ENCODE data around the gene FAT2.
"Not testable (repeated sequence)": the region's sequence is repeated elsewhere in the genome, so short reads cannot be mapped to it uniquely, and the experiment has no call there.

The FAT2 gene

DNA sequence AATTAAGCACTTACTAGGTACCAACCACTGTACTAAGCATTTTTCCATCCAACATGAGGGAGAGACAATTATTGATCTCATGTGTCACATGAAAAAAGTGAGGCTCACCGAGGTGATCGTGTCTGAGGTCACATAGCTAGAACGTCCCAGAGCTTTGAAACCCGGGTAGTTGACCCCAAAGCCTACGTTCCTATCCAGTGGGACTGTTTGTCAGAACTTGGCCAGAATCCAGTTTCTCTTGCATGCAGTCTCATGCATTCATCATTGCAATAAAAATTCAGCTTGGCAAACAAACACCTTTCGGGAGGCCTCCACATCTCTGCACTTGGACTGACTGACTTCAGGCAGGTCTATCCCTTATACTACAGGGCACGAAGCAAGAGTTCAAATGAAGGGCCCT is 23.4 kb upstream of the FAT2 start:
- no peak for DNase-seq (ENCODE audit: low read depth)

DNA sequence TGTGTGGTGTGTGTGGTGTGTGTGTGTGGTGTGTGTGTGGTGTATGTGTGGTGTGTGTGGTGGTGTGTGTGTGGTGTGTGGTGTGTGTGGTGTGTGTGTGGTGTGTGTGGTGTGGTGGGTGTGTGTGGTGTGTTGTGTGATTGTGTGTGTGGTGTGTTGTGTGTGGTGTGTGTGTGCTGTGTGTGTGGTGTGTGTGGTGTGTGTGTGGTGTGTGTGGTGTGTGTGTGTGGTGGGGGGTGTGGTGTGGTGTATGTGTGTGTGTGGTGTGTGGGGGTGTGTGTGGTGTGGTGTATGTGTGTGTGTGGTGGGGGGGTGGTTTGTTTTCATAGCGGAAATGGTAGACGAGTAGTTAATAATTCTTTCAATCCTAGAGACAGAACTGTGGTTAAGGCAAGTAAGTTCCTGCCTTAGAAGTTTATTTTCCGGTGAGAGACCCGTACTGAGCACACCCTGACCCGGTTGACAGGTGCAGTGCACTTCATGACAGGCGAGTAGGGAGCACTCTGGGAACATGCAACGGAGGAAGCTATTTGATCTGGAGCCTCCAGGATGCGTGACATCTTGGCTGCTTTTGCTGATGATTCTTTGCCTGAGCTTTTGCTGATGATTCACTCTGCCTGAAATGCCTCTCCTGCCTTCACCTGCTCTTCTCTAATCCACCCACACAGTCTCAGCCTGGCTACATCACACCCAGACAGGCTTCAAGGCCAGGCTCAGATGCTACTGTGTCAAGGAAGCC is 21.7 kb upstream of the FAT2 start:
- DNase-seq (ENCODE audit: low read depth) = no peak

DNA sequence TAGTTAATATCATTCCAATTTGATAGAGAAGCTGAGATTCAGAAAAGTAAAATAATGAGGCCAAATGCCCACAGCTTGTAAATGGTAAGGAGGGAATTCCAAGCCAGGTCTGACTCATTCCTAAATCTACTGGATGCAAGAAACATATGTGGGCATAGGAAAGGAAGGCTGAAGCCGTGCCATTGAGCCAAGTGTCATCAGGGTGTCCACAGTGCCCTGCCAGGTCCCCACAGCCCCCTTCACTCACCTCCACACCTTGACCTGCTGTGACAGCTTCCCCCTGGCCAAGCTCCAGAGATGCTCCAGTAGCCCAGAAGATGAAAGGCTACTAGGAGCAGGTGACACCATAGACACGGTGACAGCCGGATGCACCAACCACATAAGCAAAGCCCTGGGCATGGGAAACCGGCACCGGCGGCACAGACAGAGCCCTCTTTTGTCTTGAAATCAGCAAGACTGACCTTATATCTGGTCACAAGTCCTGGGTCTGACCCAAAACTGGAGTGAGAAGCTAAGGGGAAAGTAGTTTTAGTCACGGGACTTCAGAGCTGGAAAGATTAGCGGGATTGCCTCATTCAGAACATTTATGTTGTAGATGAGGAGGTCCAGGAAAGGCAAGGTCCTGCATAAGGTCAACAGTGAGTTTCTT is 20.1 kb upstream of the FAT2 start:
- DNase-seq (ENCODE audit: low read depth) = no peak

DNA sequence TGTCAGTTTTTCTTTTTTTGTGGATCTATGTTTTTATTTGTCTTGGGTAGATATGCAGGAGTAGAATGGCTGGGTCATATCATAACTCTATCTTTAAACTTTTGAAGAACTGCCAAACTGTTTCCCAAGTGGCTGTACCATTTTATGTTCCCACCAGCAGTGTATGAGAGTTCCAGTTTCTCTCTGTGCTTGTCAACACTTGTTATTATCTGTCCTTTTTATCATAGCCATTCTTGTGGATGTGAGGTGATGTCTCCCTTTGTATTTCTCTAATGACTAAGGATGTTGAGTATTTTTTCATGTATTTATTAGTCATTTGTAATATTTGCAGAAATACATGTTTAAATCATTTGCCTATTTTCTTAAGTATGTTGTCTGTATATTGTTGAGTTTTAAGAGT is 17.4 kb upstream of the FAT2 start:
- no peak for DNase-seq (ENCODE audit: low read depth)

DNA sequence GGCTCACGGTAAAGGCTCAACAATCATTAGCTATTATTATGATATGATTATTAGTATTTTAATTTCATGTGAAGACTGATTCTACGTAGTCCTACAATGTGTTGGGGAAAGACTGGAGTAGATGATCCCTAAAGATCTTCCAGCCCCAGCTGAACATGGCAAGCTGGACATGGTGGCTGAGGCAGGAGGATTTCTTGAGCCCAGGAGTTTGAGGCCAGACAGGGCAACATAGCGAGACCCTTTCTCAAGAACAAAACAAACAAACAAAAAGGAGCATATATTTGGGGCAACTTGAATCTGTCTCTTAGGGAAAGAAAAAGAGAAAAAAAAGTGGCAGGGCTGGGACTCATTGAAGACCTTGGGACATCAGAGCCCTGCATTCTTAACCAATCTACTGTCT is 16.2 kb upstream of the FAT2 start:
- no peak for DNase-seq (ENCODE audit: low read depth)

DNA sequence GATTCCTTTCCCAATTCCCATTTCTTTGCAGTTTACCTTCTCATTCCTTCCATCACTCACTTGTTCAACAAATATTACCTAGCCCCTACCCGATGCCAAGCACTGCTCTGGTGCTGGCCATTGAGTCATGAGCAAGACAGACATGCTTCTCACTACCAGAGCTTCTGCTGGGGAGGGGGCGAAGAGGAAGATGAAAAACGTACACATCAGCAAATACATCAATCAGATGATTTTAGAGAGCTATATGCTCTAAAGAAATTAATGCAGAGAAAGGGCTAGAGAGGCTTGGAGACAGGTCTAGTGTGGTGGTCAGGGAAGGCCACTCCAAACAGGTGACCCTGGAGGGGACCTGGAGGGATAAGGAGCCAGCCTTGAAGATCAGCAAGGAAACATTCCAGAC is 14.4 kb upstream of the FAT2 start:
- no peak for DNase-seq (ENCODE audit: low read depth)

DNA sequence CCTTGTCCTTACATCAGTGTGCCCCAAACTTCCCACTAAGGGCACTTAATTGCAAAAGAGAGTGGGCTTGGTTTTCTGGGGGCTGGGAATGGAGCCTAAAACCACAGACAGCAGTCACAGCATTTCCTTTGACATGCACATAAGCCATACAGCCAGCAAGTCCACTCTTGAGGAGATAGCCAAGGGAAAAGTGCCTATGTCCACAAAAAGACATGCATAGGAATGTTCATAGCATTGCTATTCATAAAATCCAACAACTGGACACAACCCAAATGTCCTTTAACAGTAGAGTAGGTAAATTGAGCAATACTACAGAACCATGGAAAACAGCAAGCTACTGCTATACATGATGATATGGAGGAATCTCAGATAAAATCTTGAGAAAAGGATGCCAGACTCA is 11.7 kb upstream of the FAT2 start:
- no peak for DNase-seq (ENCODE audit: low read depth)

DNA sequence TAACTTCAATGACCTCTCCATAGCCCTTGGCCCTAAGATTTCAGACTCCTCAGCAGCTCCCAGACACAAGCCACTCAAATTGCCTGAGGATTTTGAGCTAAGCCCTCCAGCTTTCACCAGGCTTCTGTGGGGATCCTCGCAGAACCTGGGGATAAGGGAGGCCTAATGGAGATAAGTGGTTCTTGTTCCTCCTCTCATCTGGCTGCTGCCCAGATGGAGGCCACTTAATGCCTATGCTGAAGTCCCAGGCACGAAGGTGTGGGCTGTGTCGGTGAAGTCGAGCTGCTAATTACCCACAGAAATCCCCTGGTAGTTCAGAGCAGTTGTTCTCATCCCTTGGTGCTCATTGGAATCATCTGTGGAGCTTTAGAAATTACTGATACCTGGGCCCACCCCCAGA is 10.3 kb upstream of the FAT2 start:
- DNase-seq (ENCODE audit: low read depth) = no peak

DNA sequence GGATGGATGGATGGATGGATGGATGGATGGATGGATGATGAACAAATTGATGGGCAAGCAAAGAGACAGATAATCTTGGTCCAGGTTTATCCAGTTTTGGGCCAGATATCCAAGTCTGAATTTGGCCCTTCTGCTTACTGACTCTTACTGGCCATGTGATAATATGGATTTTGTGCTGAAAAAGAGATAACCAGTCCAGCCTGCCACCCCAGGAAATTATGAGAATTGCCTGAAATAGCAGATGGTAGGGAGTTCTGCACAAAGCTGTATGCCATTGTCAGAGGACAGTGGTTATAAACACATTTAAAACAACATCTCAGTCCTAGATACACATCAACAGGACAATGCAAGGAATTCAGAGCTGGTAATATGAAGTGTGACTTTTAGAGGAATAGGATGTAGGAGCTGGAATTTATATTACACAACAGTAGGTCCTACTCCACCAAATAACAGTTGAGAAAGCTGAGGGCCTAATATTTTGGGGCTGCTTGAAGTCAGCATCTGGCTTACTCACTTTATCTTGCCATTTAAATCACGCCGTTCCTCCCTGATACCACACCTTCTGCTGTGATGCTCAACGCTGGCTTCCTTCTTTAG is 9.0 kb upstream of the FAT2 start:
- no peak for DNase-seq (ENCODE audit: low read depth)

DNA sequence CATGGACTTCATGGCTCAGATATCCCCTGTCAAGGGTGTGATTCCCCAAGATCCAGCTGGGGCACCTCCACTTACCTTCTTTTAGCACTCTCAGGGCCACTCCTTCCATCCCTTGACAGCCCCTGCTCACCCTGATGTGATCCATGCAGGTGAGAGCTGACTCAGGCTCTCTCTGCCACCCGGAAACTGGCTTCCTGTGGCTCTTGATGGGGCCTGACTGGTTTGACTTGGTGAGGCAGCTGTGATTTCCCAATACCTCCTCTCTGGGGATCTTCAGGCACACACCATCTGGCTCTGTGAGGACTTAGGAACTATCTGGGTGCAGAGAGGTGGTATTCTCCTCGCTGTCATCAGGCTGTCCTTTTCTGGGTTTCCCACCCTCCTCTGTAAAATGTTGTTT is 7.9 kb upstream of the FAT2 start:
- DNase-seq (ENCODE audit: low read depth) = no peak

DNA sequence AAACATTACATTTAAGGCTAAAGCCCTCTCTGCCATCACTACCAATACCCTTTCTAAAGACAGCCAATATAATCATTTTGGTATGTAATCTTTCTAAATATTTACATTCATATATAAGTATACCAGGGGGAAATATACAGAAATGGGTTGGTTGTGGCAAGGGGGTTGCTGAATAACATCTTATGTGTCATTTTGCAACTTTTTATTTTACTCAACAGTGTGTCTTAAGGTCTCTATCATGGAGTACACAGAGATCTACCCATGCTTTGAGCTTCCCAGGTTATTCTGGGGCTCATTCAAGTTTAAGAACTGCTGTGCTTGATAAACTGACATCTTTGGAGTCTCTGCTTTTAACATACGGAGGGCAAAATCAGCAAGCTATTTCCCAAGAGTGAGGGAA is 7.4 kb upstream of the FAT2 start:
- DNase-seq (ENCODE audit: low read depth) = no peak

DNA sequence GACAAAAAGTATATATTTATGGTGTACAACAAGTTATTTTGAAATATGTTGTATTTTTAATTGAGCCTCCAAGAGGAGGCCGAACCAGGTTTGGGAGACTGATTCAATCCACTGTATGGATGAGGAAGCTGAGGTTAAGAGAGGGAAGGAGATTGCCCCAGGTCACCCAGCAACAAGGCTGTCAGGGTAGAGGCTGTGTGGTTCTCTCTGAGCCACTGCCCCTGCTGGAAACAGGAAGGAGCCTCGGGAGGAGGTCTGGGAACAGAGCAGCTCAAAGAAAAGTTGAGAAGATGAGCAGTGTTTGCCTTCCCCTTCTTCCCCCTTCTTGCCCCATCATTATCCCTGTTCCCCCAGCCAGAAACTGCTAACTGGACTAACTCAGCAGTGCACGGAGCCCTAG is 6.6 kb upstream of the FAT2 start:
- DNase-seq (ENCODE audit: low read depth) = no peak

DNA sequence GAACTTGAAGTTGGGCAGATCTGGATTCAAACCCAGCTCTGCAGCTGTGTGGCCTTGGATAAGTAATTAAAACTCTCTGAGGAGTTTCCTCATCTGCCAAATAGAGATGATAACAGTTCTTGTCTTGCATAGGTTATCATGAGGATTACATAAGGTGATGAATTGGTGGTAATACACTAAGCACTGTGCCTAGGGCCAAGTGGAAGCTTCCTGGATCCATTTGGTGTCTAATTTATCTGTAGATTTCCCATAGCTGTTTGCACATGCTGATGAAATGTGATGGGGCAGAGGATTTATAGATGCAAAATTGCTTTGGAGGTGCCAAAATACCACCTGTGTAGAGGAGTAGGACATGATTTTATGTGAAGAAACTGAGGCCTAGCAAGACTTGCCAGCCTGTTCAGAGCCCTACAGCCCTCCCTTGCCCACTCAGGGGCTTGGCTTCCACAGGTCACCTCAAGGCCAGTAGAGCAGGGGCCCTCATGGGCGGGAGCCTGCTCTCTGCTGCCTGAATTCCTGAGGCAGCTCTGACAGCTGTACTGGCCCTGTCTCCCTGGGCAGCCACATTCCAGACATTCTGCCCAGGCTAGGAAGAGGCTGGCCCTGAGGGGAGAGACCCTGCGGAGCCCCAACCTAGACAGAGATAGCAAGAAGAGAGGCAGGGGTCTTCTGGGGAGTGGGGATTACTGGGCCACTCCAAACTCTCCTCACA is 5.9 kb upstream of the FAT2 start:
- no peak for DNase-seq (ENCODE audit: low read depth)

DNA sequence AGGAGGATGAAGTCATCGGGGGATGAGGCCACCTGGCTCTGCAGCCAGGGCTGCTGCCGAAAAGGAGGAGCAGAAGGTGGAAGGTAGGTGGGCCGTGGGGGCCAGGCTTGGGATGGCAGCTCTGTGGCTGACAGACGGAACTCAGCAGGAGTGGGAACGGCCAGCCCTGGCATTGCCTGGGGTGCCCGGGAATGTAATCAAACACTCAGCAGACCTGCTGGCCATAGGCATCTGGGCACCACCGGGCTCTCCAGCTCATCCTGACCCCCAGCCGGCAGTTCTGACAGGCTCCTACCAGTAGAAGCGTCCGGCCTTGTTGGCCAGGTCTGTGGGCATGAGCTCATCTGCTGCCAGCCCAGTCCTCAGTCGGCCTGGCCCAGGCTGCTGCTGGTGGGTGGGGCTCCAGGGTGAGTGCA is 4.3 kb upstream of the FAT2 start:
- DNase-seq (ENCODE audit: low read depth) = no peak

DNA sequence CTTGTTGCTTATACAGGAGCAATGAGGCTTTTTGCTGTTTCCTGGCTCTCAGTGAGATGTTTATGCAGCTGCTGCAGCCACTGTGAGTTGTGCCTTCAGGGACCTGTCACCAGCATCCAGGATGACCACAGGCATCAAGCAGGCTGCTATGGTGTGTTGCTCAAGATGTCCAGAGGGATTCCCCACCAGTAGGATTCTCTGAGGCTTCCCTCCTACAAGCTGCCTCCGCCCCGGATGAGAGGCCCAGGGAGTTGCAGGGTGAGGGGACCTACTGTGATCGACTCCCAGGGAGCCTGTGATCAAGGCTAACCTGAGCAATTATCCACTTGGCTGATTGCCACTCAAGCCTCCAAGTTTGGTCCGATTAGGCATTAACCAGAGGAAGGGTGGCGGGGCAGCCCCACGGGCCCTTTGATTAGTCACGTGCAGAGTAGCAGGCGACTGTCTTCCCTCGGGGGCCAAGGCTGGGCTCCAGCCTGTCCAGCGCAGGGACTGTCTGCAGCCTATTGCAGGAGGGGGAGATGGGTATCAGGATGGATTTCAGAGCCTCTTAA is 1.8 kb upstream of the FAT2 start:
- DNase-seq (ENCODE audit: low read depth) = no peak

DNA sequence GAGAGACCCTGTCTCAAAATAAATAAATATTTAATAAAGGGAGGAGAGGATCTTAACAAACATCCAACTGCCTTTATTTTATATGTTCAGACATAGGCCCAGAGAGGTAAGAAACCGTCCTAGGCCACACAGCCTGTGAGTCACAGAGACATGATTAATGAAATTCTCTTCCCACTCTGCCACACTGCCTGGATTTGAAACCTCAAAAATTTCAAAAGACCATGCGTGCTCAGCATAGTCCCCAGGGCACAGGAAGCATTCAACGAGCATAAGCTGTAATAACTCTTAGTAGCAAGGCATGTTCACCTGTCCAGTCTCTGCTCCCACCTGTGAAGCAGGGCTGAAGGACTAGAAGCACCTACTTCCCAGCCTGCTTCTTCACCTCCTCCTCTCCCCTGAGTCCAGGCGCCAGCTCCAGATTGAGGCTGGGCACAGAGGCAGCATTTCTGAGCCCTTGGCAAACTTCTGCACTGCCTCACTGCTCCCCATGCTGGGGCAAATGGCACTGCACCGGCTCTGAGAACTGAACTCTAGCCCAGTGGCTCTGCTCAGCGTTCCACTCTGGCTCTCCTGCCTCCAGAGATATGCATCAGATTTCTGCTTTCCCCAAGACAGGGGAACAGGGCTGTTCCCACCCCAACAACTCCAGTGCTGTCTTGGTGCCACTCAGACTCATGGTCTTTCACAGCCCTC is 1.1 kb downstream of the FAT2 start:
- DNase-seq (ENCODE audit: low read depth) = no peak

DNA sequence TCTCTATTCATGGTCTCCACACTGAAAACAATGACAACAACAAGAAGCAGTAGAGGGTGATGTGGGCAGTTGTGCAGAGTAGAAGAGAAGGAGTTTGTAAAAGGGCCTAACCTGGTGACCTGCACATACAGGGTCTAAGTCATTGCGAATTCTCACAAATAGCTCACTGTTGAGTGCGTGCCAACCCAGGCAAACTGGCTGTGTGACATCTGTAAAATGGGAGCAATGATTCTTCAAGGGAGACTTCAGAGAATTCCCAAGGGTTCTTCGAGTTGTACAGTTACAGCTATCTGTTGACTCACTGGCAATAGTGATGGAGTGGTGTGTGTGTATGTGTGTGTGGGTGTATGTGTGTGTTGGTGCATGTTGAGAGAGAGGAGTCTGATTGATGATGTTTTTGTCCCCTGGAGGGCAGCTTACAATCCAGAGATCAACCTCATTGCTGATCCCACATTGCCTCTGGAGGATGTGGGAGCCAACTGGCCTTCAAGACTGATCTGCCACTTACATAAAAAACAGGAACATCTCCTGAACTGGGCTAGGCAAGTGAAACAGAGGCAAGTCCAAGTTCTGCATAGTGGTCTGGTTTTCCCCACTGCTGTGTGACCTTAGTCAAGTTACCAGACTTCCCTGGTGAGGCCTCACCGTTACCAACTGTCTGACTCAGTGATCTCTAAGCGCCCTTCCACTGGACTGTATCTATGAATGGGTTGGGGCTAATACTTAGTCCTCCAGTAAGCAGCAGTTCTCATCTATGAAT is 3.2 kb downstream of the FAT2 start:
- no peak for DNase-seq (ENCODE audit: low read depth)

DNA sequence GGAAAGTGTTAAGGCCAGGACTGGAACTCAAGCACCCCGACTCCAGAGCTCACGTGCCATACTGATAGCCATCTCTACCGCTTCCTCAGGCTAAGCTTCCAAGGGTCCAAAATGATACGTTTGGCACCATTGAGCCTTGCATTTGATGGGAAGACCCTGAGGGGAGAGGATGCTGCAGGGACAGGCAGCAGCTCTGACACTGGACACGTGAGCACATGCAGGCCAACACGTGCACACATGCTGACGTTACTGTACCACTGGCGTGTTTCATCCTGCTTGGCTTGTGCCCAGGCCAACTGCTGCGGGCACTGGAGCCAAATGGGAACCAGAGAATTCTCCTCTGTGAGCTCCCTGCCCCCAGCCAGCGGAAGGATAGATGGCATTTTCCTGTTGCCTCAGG is 5.2 kb downstream of the FAT2 start:
- no peak for DNase-seq (ENCODE audit: low read depth)

DNA sequence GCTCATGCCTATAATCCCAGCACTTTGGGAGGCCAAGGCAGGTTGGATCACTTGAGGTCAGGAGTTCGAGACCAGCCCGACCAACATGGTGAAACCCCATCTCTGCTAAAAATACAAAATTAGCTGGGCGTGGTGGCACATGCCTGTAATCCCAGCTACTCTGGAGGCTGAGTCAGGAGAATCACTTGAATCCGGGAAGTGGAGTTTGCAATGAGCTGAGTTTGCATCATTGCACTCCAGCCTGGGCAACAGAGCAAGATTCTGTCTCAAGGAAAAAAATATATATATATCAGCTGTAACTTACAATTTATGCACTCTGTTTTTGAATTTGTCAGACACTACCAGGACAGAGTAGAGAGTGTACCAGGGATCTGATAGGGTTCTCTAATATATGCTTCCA is 5.8 kb downstream of the FAT2 start:
- DNase-seq (ENCODE audit: low read depth) = not testable (repeated sequence)

DNA sequence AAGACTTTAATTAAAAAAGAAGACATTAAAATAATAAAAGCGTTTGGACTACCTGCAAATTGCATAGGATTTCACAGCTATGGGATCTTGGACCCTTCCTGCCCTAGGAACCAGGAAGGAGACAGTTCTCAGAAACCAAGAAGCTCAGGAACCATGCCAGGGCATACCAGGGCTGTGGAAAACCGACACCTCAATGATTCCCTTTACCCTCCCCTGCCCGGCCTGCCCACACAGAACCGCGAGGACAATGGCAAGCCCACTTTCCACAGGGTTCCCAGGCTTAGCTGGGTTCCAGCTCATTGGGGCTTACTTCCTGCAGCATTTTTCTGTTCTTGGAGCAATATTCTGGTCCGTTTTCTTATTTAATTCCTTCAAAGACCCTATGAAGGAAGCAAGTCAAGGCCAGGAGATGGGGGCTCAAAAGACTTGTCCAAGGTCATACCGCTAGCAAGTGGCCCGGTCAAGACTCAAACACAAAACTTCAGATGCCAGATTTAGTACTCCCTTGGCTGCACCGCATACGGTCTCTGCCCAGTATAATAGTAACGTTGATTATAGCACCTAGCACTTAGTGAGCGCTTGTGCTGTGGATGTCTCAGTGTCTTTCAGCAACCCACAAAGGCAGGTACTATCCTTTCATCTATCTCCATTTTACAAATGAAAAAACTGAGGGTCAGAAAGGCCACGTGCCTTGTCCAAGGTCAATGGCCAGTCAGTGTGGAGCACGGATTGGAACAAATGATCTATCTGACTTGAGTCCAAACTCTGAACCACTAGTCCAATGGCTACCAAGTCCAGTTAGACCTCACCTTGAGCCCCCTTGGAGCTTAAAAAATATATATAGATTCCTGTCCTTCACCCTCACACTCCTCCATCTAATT is 6.8 kb downstream of the FAT2 start:
- DNase-seq (ENCODE audit: low read depth) = no peak

Measured in stimulated activated CD8-positive, alpha-beta memory T cell treated with anti-CD3 and anti-CD28 coated beads, Interleukin-4, amount 100 ng/mL, for 24 hours (primary cell).